Measurements from ENCODE around the gene MAD1L1. TPM values are rescaled to one million over a fixed set of nuclear protein-coding genes. Genes with fewer than 3 reads are reported as not detected.

MAD1L1 gene
- total RNA-seq, 1 donor from 2014 or later = 59.6 TPM

GRCh38 chr7:2148189-2148588, 84.6 kb downstream of the MAD1L1 start:
- Histone ChIP-seq H3K36me3 (peaks cover 10 to 38% of the 10 kb centered on the region in 2 donors), H3K9me3 (no peaks in the 10 kb centered on the region), H3K4me3 (no peak overlapping the region), H3K27ac (no peak overlapping the region), H3K27me3 (no peaks in the 10 kb centered on the region), H3K4me1 (no peaks in the 10 kb centered on the region)
- intact Hi-C loops (cut with DNase I) = no loop called here
- DNase-seq (ENCODE audit: low spot score in 2 of 2) = no peak
- no peak for TF ChIP-seq CTCF (IDR thresholded peaks at IDR 0.05)

GRCh38 chr7:2146676-2147472, 85.9 kb downstream of the MAD1L1 start:
- TF ChIP-seq CTCF (IDR thresholded peaks at IDR 0.05) = no peak
- Histone ChIP-seq H3K27ac (no peak overlapping the region), H3K27me3 (no peaks in the 10 kb centered on the region), H3K36me3 (peaks cover 10 to 41% of the 10 kb centered on the region in 2 donors), H3K4me1 (no peaks in the 10 kb centered on the region), H3K9me3 (no peaks in the 10 kb centered on the region), H3K4me3 (no peak overlapping the region)
- no peak for DNase-seq (ENCODE audit: low spot score in 2 of 2)
- intact Hi-C loops (cut with DNase I) = no loop called here

- peaks cover 10 to 41% of the 10 kb centered on the region in 2 donors for H3K36me3 ChIP-seq
- DNase-seq (ENCODE audit: low spot score in 2 of 2) = no peak
- no peak for TF ChIP-seq CTCF (IDR thresholded peaks at IDR 0.05)
- H3K4me1 ChIP-seq = no peaks in the 10 kb centered on the region
- no peak overlapping the region for H3K27ac ChIP-seq
- intact Hi-C loops (cut with DNase I) = no loop called here
- H3K27me3 ChIP-seq = no peaks in the 10 kb centered on the region
- no peak overlapping the region for H3K4me3 ChIP-seq
- H3K9me3 ChIP-seq = no peaks in the 10 kb centered on the region
Observed at GRCh38 chr7:2145835-2146580, 86.7 kb downstream of the MAD1L1 start.

- Histone ChIP-seq H3K4me3 (no peak overlapping the region), H3K36me3 (peaks cover 10 to 41% of the 10 kb centered on the region in 2 donors), H3K4me1 (no peaks in the 10 kb centered on the region), H3K9me3 (no peaks in the 10 kb centered on the region), H3K27me3 (no peaks in the 10 kb centered on the region), H3K27ac (no peak overlapping the region)
- TF ChIP-seq CTCF (IDR thresholded peaks at IDR 0.05) = no peak
- intact Hi-C loops (cut with DNase I) = no loop called here
- DNase-seq (ENCODE audit: low spot score in 2 of 2) = no peak
Observed at GRCh38 chr7:2144926-2145325, 87.8 kb downstream of the MAD1L1 start.

- no peak overlapping the region for H3K4me3 ChIP-seq
- no peak overlapping the region for H3K27ac ChIP-seq
- no peaks in the 10 kb centered on the region for H3K9me3 ChIP-seq
- no peak for DNase-seq (ENCODE audit: low spot score in 2 of 2)
- H3K36me3 ChIP-seq = peaks cover 10 to 38% of the 10 kb centered on the region in 2 donors
- intact Hi-C loops (cut with DNase I) = no loop called here
- no peaks in the 10 kb centered on the region for H3K27me3 ChIP-seq
- no peak for TF ChIP-seq CTCF (IDR thresholded peaks at IDR 0.05)
- H3K4me1 ChIP-seq = no peaks in the 10 kb centered on the region
Observed at GRCh38 chr7:2143981-2144595, 88.7 kb downstream of the MAD1L1 start.

Data from ascending aorta (tissue), 2 donors.